Right ventricle myocardium inferior (tissue), 1 donor: ENCODE measurements around the gene UBE2S. TPM values are rescaled to one million over a fixed set of nuclear protein-coding genes. Genes with fewer than 3 reads are reported as not detected.

Experiments
- ATAC-seq: fragments of 200-7000 bp; cut with Tn5 transposase; one replicate; pipeline ENCODE4 v1.9.1; 2020; ENCODE audit warnings: mild to moderate bottlenecking, moderate library complexity
- DNase-seq: peaks from one replicate; pipeline ENCODE4 v3.0.0; 2021; ENCODE audit errors: missing footprints
- intact Hi-C: fragments of 100-400 bp; cut with DNase I; formaldehyde crosslinking; loops from one replicate; pipeline ENCODE4 v1.11.0; 2022
- total RNA-seq: library from RNA; stranded (reverse); fragmentation: NEBNext Ultra II Directional; extraction: Animal tissue kit (Norgen Biotek cat#: 25700); gene quantifications from one replicate; pipeline ENCODE4 v1.2.1, GENCODE V29; 2021
- donor health status: DM: no; HTN: yes; CAD: no; lungs with severe emphysema.

Gene UBE2S
- total RNA-seq, 1 donor from 2014 or later: 31.2 TPM

DNA sequence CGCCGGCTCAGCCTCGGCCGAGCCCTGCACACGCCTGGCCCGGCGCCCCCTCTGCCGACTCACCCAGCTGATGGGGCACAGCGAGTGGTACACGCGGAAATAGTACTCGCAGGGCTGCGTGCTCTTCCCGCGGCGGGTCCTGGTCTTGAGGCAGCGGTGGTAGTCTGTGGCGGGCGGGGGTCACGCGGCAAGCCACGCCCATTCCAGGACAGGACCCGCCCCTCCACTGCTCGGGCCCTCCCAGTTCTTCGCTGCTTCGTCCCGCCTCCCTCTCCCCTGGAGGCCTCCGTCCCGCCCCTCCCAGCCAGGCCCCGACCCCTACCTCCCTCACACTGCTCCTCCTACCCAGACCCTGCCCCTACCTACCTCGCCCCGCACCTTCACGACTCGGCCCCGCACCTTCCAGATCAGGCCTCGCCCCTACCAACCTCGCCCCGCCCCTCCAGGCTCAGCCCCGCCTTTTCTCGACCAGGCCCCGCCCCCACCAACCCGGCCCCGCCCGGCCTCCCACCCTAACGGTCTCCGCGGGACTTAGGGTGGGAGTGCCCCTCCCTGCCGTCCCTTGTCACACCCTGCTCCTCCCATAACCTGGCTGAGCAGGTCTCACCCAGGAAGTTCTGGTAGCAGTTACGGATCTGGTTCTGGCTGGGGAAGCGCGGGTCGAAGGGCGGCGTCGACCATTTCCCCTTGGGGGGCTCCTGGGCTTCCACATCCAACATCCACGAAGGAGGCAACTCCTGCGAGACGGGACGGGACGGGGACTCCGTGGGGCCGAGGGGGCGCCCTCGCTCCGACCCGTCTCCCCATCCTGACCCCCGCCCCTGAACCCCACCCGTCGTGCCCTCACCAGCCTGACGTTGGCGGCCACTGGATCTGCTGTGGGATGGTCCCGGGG lies 53.5 kb downstream of the UBE2S start:
- intact Hi-C loops: no loop called here
- peak; percentile 83 for ATAC-seq
- peak; percentile 85 for DNase-seq

DNA sequence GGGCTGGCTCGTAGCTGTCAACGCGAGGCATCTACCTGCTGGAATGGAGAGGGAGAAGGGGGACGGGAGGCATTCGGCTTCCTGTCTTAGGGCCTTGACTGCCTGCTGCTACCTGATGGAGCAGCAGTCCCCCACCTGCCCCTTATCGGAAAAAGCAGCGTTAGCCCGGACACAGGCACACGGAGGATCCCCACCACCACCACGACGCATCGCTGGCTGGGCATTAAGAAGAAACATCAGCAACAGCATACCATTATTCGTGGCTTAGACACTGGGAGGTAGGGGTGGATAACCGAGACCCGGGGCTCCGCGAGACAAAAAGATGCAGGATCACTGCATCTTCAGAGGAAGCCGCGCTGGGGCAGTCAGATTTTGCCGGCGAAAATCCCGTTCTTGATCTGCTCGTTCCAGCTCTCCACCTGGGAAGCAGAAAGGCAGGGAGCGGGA lies 54.2 kb downstream of the UBE2S start:
- intact Hi-C loops: no loop called here
- no peak for ATAC-seq
- DNase-seq: no peak

DNA sequence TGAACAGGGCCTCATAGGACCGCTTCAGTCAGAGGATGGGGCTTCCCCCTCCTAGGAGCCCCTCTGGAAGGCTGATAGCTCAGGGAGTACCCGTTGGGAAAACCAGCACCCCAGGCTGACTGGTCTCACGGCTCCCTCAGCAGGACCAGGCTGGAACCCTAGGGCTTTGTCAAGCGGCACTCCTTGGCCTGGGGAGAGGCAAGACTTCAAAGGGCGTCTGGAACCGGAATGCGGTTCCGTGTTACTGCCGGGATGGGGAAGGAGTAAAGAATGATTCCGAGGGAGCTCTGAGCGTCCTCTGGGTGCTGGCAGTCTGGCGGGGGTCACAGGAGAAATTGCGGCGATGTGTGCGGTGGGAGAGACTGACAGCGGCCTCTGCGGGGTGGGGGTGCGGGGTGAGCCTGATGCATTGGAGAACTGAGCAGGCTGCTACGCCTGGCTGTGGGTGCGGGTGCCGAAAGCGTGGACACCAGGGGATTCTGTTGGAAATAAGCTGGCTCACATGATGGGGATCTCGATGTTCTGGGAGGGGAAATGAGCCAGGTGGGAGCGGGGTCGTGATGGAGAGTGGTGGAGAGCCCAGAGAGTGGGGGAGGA lies 54.9 kb downstream of the UBE2S start:
- no peak for DNase-seq

DNA sequence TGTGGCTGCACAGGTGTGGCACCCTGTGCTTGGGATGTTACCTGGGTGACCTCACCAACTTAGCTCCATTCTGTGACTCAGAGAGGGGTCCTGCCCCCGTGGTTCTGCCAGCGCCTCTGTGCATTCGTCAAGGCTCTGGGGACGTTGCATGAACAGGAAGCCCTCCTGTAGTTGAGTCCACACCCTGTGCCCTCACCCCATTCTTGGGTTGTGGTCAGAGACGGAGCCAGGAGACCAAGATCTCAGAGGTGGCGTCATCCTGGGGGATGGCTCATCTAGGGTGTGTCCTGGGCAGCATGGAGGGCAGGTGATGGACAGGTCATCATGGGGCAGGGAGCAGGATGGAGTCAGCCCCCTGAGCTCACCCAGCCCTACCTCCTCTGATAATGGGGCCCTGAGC lies 55.5 kb downstream of the UBE2S start:
- ATAC-seq: no peak
- intact Hi-C loops: no loop called here
- no peak for DNase-seq

More for the DNA sequence above, 54.9 kb downstream of the UBE2S start:
- ATAC-seq: no peak
- intact Hi-C loops: no loop called here

DNA sequence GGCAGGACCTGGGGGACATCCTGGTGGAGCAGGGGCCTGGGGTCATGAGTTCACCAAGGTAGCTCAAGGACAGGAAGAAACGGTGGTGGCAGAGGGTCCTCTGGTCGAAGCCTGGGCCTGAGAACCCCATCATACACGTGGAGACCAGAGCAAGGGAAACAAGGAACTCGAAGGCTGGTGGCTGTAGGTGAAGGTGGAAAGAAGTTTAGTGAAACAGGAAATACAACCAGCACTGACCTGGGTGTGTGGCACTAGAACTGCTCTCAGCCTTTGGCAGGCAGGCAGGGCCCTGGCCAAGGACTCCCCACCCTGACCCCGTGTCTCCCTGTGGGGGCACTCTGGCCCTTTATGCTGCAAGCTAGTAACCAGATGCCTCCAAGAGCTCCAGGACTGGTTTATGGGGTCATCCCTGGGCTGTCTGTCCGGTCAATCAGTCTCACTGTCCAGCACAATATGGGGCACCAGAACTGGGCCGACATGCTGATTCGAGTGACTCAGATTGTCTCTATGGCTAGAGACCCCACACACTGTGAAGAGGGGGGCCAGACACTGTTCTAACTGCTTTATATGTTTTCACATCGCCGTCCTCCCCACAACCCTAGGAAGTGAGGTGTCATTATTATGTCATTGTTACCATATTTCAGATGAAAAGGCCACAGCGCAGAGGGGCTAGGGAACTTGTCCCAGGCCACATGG lies 56.8 kb downstream of the UBE2S start:
- ATAC-seq: no peak
- intact Hi-C loops: no loop called here
- DNase-seq: no peak

Other genes starting within 250 kb of the UBE2S start
- 0.73 TPM for gene DNAAF3, start 241.2 kb downstream of the UBE2S start, total RNA-seq
- not detected for gene SYT5, start 227.5 kb downstream of the UBE2S start, total RNA-seq
- gene PTPRH, start 198.3 kb downstream of the UBE2S start, total RNA-seq: 0.87 TPM
- 1.6 TPM for gene TMEM86B, start 179.0 kb downstream of the UBE2S start, total RNA-seq
- 39.5 TPM for gene PPP6R1, start 148.8 kb downstream of the UBE2S start, total RNA-seq
- gene HSPBP1, start 127.7 kb downstream of the UBE2S start, total RNA-seq: 30.2 TPM
- 2.4 TPM for gene BRSK1, start 123.8 kb downstream of the UBE2S start, total RNA-seq
- gene TMEM150B, start 82.4 kb downstream of the UBE2S start, total RNA-seq: 1.2 TPM
- 6.2 TPM for gene KMT5C, start 67.9 kb downstream of the UBE2S start, total RNA-seq
- gene COX6B2, start 53.1 kb downstream of the UBE2S start, total RNA-seq: not detected
- not detected for gene GARIN5B, start 44.5 kb downstream of the UBE2S start, total RNA-seq
- not detected for gene IL11, start 37.3 kb downstream of the UBE2S start, total RNA-seq
- gene TMEM190, start 31.0 kb downstream of the UBE2S start, total RNA-seq: not detected
- 0.24 TPM for gene TMEM238, start 23.5 kb downstream of the UBE2S start, total RNA-seq
- gene RPL28, start 21.9 kb downstream of the UBE2S start, total RNA-seq: 664 TPM
- not detected for gene SHISA7, start 35.5 kb upstream of the UBE2S start, total RNA-seq
- 55.2 TPM for gene ISOC2, start 53.9 kb upstream of the UBE2S start, total RNA-seq
- gene C19orf85, start 57.0 kb upstream of the UBE2S start, total RNA-seq: not detected
- gene ZNF628, start 68.8 kb upstream of the UBE2S start, total RNA-seq: 5.7 TPM
- gene NAT14, start 77.4 kb upstream of the UBE2S start, total RNA-seq: 5.6 TPM
- gene SSC5D, start 80.6 kb upstream of the UBE2S start, total RNA-seq: 3.4 TPM
- gene SBK2, start 129.3 kb upstream of the UBE2S start, total RNA-seq: 12.7 TPM
- gene SBK3, start 137.8 kb upstream of the UBE2S start, total RNA-seq: 17.6 TPM
- gene ZNF579, start 173.1 kb upstream of the UBE2S start, total RNA-seq: 13.1 TPM
- 14.8 TPM for gene FIZ1, start 191.7 kb upstream of the UBE2S start, total RNA-seq
- 16.9 TPM for gene ZNF524, start 192.5 kb upstream of the UBE2S start, total RNA-seq
- gene ZNF865, start 197.9 kb upstream of the UBE2S start, total RNA-seq: 16.9 TPM
- gene ZNF784, start 216.8 kb upstream of the UBE2S start, total RNA-seq: 11.1 TPM
- gene ZNF580, start 233.2 kb upstream of the UBE2S start, total RNA-seq: 13.2 TPM
- gene ZNF581, start 235.9 kb upstream of the UBE2S start, total RNA-seq: 7.4 TPM
- gene CCDC106, start 240.4 kb upstream of the UBE2S start, total RNA-seq: 17.4 TPM
- 74.5 TPM for gene U2AF2, start 247.2 kb upstream of the UBE2S start, total RNA-seq